B cell (primary cell): ENCODE data around the gene BAG3.

ENCODE experiments used
- EZH2 ChIP-seq: IDR thresholded peaks from 2 replicates; pipeline ENCODE4 v1.6.1; 2012; ENCODE audit warnings: borderline replicate concordance, low read depth, mild to moderate bottlenecking, moderate library complexity, low read length; ENCODE audit not compliant: insufficient read depth, poor library complexity, severe bottlenecking
- TF ChIP-seq, protein P1 (sequence below): fragments of 200-600 bp; IDR thresholded peaks from one replicate; pipeline ENCODE4 v1.8.0; 2022; ENCODE audit warnings: antibody characterized with exemption, mild to moderate bottlenecking

DNA sequence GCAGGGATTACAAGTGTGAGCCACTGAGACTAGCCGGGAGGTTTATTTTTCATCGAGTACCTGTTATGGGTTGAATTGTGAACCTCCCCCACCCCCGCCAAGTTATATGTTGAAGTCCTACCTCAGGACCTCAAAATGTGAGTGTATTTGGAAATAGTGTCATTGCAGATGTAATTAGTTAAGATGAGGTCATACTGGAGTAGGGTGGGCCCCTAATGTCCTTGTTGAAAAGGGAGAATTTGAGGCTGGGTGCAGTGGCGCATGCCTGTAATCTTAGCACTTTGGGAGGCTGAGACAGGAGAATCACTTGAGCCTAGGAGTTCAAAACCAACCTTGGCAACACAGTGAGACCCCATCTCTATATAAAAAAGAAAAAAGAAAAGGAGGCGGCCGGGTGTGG is 10.8 kb upstream of the BAG3 start:
- TF ChIP-seq, protein P1, sequence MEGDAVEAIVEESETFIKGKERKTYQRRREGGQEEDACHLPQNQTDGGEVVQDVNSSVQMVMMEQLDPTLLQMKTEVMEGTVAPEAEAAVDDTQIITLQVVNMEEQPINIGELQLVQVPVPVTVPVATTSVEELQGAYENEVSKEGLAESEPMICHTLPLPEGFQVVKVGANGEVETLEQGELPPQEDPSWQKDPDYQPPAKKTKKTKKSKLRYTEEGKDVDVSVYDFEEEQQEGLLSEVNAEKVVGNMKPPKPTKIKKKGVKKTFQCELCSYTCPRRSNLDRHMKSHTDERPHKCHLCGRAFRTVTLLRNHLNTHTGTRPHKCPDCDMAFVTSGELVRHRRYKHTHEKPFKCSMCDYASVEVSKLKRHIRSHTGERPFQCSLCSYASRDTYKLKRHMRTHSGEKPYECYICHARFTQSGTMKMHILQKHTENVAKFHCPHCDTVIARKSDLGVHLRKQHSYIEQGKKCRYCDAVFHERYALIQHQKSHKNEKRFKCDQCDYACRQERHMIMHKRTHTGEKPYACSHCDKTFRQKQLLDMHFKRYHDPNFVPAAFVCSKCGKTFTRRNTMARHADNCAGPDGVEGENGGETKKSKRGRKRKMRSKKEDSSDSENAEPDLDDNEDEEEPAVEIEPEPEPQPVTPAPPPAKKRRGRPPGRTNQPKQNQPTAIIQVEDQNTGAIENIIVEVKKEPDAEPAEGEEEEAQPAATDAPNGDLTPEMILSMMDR, result no peak
- no peak for TF ChIP-seq EZH2
